Panc1 (cell line): ENCODE measurements around the gene ZNF282. TPM values are rescaled to one million over a fixed set of nuclear protein-coding genes. Genes with fewer than 3 reads are reported as not detected.

Source experiments
- ATAC-seq: fragments of 200-7000 bp; cut with Tn5 transposase; 2 replicates; pipeline ENCODE4 v1.9.1; 2020; ENCODE audit warnings: mild to moderate bottlenecking, moderate library complexity
- BruUV-seq: library from RNA; stranded (reverse); fragments of 400-500 nt; replicated peaks from 2 replicates; lab custom pipeline; 2021; lab: Mats Ljungman, UMichigan
- CTCF ChIA-PET: fragments of 300-600 bp; sonication (Branson Sonifier 250); formaldehyde crosslinking; loops from one replicate; lab custom pipeline; 2022; ENCODE audit warnings: antibody characterized with exemption; lab: Charles Lee
- POLR2A ChIA-PET: fragments of 300-600 bp; sonication (Branson Sonifier 250); formaldehyde crosslinking; loops from one replicate; lab custom pipeline; 2022; ENCODE audit warnings: antibody characterized with exemption; lab: Charles Lee
- DNase-seq: peaks from one replicate; pipeline ENCODE4 v3.0.0-alpha.2; 2010; ENCODE audit warnings: low read depth, low spot score
- H3K27ac ChIP-seq: 2 replicates; pipeline ENCODE4 v1.5.1; 2011; ENCODE audit warnings: mild to moderate bottlenecking, low read length, inconsistent platforms
- H3K27me3 ChIP-seq: fragments of 200-500 bp; sonication (Bioruptor generic); 2 replicates; pipeline ENCODE4 v1.6.0; 2014; ENCODE audit warnings: low read length, inconsistent platforms; ENCODE audit not compliant: control insufficient read depth, insufficient read depth
- H3K36me3 ChIP-seq: fragments of 200-500 bp; sonication (Bioruptor generic); 2 replicates; pipeline ENCODE4 v1.5.1; 2014; ENCODE audit warnings: inconsistent platforms, mild to moderate bottlenecking, low read length, moderate library complexity; ENCODE audit not compliant: control insufficient read depth, insufficient read depth
- H3K4me1 ChIP-seq: 2 replicates; pipeline ENCODE4 v1.5.1; 2011; ENCODE audit warnings: inconsistent platforms, mild to moderate bottlenecking, low read length, moderate library complexity; ENCODE audit not compliant: control insufficient read depth, insufficient read depth
- H3K4me3 ChIP-seq, 2 experiments: 2 replicates each; pipeline ENCODE4 v1.5.1; 2011 to 2012; ENCODE audit warnings: low read depth in 2 of 2, low read length in 2 of 2, mild to moderate bottlenecking in 2 of 2, inconsistent platforms in 1 of 2, moderate library complexity in 1 of 2
- H3K9me3 ChIP-seq: fragments of 200-500 bp; sonication (Bioruptor generic); 2 replicates; pipeline ENCODE4 v1.5.1; 2014; ENCODE audit warnings: low read depth, mild to moderate bottlenecking, inconsistent platforms, low read length, moderate library complexity; ENCODE audit not compliant: control insufficient read depth, insufficient read depth
- CTCF ChIP-seq: fragments of 450-650 bp; IDR thresholded peaks from 2 replicates; pipeline ENCODE4 v1.5.1; 2017; ENCODE audit warnings: mild to moderate bottlenecking
- POLR2AphosphoS5 ChIP-seq: IDR thresholded peaks from 2 replicates; pipeline ENCODE4 v1.6.1; 2012; ENCODE audit warnings: mild to moderate bottlenecking, low read depth, low read length, moderate library complexity
- REST ChIP-seq, 2 experiments: IDR thresholded peaks; 2 replicates each; pipeline ENCODE4 v1.6.1; 2011 to 2012; ENCODE audit warnings: low read depth in 2 of 2, control low read depth in 1 of 2, low read length in 1 of 2, mild to moderate bottlenecking in 1 of 2, moderate library complexity in 1 of 2; ENCODE audit not compliant: insufficient read depth in 1 of 2
- SIN3A ChIP-seq: IDR thresholded peaks from 2 replicates; pipeline ENCODE4 v1.6.1; 2012; ENCODE audit warnings: low read depth, mild to moderate bottlenecking, low read length, moderate library complexity, borderline replicate concordance; ENCODE audit not compliant: insufficient read depth
- TCF7L2 ChIP-seq: IDR thresholded peaks from 2 replicates; pipeline ENCODE4 v1.6.1; 2011; ENCODE audit warnings: mild to moderate bottlenecking, low read depth, low read length, inconsistent platforms
- in situ Hi-C: cut with HindIII; loops from 2 replicates; pipeline ENCODE4 v1.10.0; 2016; ENCODE audit warnings: low sequenced_read_pairs, low pct_unique_long_range_greater_than_20kb
- intact Hi-C: fragments of 100-400 bp; cut with micrococcal nuclease; formaldehyde crosslinking; loops from one replicate; pipeline ENCODE4 v1.10.0; 2022; ENCODE audit not compliant: unreplicated experiment
- total RNA-seq: library from RNA; stranded (reverse); gene quantifications from one replicate; pipeline ENCODE4 v1.2.1, GENCODE V29; 2021; ENCODE audit not compliant: unreplicated experiment

The ZNF282 gene
- total RNA-seq, 1 experiment from 2014 or later = 31.6 TPM

- Histone ChIP-seq H3K27ac (no peak overlapping the region), H3K27me3 (no peaks in the 10 kb centered on the region), H3K4me1 (no peaks in the 10 kb centered on the region), H3K4me3 (no peak overlapping the region), H3K36me3 (peaks cover 23% of the 10 kb centered on the region), H3K9me3 (no peaks in the 10 kb centered on the region)
- ChIA-PET CTCF (no interaction called here), POLR2A (no interaction called here)
- TF ChIP-seq POLR2AphosphoS5 (no peak), CTCF (peak; percentile 87)
- BruUV-seq = no TSS peak
- in situ Hi-C loops = no loop called here
- intact Hi-C loops = no loop called here
- DNase-seq = peak; percentile 38
- peak; percentile 84 for ATAC-seq
Observed at GRCh38 chr7:149209518-149210269, 14.3 kb downstream of the ZNF282 start.

GRCh38 chr7:149210551-149210950, 15.2 kb downstream of the ZNF282 start:
- CTCF ChIA-PET = no interaction called here

More at GRCh38 chr7:149210551-149210950, 15.2 kb downstream of the ZNF282 start:
- in situ Hi-C loops (no loop called here), intact Hi-C loops (no loop called here)
- no TSS peak for BruUV-seq
- no peak overlapping the region for H3K4me3 ChIP-seq
- H3K4me1 ChIP-seq = no peaks in the 10 kb centered on the region
- DNase-seq (no peak), ATAC-seq (no peak)
- no peak for TF ChIP-seq SIN3A
- TF ChIP-seq CTCF = no peak
- TF ChIP-seq REST (IDR thresholded peaks at IDR 0.05; ENCODE audit: insufficient read depth in 1 of 2, low read depth in 2 of 2, low read length in 1 of 2) = no peak
- no peak for TF ChIP-seq POLR2AphosphoS5
- no peak for TF ChIP-seq TCF7L2
- peaks cover 23% of the 10 kb centered on the region for H3K36me3 ChIP-seq
- POLR2A ChIA-PET = no interaction called here
- H3K27me3 ChIP-seq = no peaks in the 10 kb centered on the region
- no peaks in the 10 kb centered on the region for H3K9me3 ChIP-seq
- H3K27ac ChIP-seq = no peak overlapping the region
